ENCODE results near the gene DAB2IP. TPM values are rescaled to one million over a fixed set of nuclear protein-coding genes. Genes with fewer than 3 reads are reported as not detected.

Gene DAB2IP
- polyA plus RNA-seq, 1 donor from 2014 or later, result 17.3 TPM

- Histone ChIP-seq H3F3A (ENCODE audit: insufficient read depth, low read length, poor library complexity, severe bottlenecking) (no peaks in the 10 kb centered on the region), H3K9me2 (ENCODE audit: insufficient read depth, low read length) (no peaks in the 10 kb centered on the region), H3K79me2 (replicated peaks; ENCODE audit: insufficient read depth, low read length) (peaks cover 58% of the 10 kb centered on the region), H3K27ac (ENCODE audit: low read length) (peak overlapping the region; percentile 66), H3K4me2 (ENCODE audit: low read length) (peak overlapping the region; percentile 24), H2AFZ (ENCODE audit: low read depth, low read length) (peak overlapping the region; percentile 76), H3K36me3 (ENCODE audit: insufficient read depth, low read length) (no peaks in the 10 kb centered on the region), H3K9ac (ENCODE audit: low read length) (peak overlapping the region; percentile 83), H3K4me3 (ENCODE audit: low read length) (peak overlapping the region; percentile 98), H3K27me3 (ENCODE audit: insufficient read depth, low read depth, low read length) (no peaks in the 10 kb centered on the region), H4K20me1 (ENCODE audit: insufficient read depth) (peaks cover 18% of the 10 kb centered on the region), H3K9me3 (ENCODE audit: low read length) (no peaks in the 10 kb centered on the region)
- TF ChIP-seq CTCF (IDR thresholded peaks at IDR 0.05; ENCODE audit: poor library complexity, severe bottlenecking) (no peak), EP300 (conservative IDR thresholded peaks at IDR 0.05; ENCODE audit: poor library complexity, severe bottlenecking) (peak; percentile 10), MXI1 (conservative IDR thresholded peaks at IDR 0.05; ENCODE audit: poor library complexity, severe bottlenecking) (peak; percentile 28), EZH2 (IDR thresholded peaks at IDR 0.05; ENCODE audit: borderline replicate concordance, insufficient read depth, low read length, poor library complexity, severe bottlenecking) (no peak), RAD21 (conservative IDR thresholded peaks at IDR 0.05) (peak; percentile 21), SMC3 (conservative IDR thresholded peaks at IDR 0.05; ENCODE audit: poor library complexity) (peak; percentile 9), POLR2AphosphoS5 (IDR thresholded peaks at IDR 0.05) (peak; percentile 28), TAF1 (IDR thresholded peaks at IDR 0.05; ENCODE audit: low read depth) (no peak)
- TF ChIP-seq, protein P1, sequence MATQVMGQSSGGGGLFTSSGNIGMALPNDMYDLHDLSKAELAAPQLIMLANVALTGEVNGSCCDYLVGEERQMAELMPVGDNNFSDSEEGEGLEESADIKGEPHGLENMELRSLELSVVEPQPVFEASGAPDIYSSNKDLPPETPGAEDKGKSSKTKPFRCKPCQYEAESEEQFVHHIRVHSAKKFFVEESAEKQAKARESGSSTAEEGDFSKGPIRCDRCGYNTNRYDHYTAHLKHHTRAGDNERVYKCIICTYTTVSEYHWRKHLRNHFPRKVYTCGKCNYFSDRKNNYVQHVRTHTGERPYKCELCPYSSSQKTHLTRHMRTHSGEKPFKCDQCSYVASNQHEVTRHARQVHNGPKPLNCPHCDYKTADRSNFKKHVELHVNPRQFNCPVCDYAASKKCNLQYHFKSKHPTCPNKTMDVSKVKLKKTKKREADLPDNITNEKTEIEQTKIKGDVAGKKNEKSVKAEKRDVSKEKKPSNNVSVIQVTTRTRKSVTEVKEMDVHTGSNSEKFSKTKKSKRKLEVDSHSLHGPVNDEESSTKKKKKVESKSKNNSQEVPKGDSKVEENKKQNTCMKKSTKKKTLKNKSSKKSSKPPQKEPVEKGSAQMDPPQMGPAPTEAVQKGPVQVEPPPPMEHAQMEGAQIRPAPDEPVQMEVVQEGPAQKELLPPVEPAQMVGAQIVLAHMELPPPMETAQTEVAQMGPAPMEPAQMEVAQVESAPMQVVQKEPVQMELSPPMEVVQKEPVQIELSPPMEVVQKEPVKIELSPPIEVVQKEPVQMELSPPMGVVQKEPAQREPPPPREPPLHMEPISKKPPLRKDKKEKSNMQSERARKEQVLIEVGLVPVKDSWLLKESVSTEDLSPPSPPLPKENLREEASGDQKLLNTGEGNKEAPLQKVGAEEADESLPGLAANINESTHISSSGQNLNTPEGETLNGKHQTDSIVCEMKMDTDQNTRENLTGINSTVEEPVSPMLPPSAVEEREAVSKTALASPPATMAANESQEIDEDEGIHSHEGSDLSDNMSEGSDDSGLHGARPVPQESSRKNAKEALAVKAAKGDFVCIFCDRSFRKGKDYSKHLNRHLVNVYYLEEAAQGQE (IDR thresholded peaks at IDR 0.05; ENCODE audit: borderline replicate concordance), result peak; percentile 4
Observed at GRCh38 chr9:121698627-121699570, 47.5 kb downstream of the DAB2IP start.

GRCh38 chr9:121699571-121700164, 48.2 kb downstream of the DAB2IP start:
- Histone ChIP-seq H3K27ac (ENCODE audit: low read length) (peak overlapping the region; percentile 53), H4K20me1 (ENCODE audit: insufficient read depth) (peaks cover 19% of the 10 kb centered on the region)
- TF ChIP-seq, protein P1 (IDR thresholded peaks at IDR 0.05; ENCODE audit: borderline replicate concordance), result no peak
- TF ChIP-seq MXI1 (conservative IDR thresholded peaks at IDR 0.05; ENCODE audit: poor library complexity, severe bottlenecking) (peak; percentile 1), RAD21 (conservative IDR thresholded peaks at IDR 0.05) (no peak)

More at GRCh38 chr9:121699571-121700164, 48.2 kb downstream of the DAB2IP start:
- Histone ChIP-seq H3K4me3 (ENCODE audit: low read length) (peak overlapping the region; percentile 98), H3K9me3 (ENCODE audit: low read length) (no peaks in the 10 kb centered on the region), H3K9ac (ENCODE audit: low read length) (peak overlapping the region; percentile 83), H3K9me2 (ENCODE audit: insufficient read depth, low read length) (no peaks in the 10 kb centered on the region), H3K36me3 (ENCODE audit: insufficient read depth, low read length) (no peaks in the 10 kb centered on the region), H3K27me3 (ENCODE audit: insufficient read depth, low read depth, low read length) (no peaks in the 10 kb centered on the region), H2AFZ (ENCODE audit: low read depth, low read length) (peak overlapping the region; percentile 45), H3K4me2 (ENCODE audit: low read length) (peak overlapping the region; percentile 76), H3K79me2 (replicated peaks; ENCODE audit: insufficient read depth, low read length) (peaks cover 65% of the 10 kb centered on the region), H3F3A (ENCODE audit: insufficient read depth, low read length, poor library complexity, severe bottlenecking) (no peaks in the 10 kb centered on the region)

Data from neural cell (in vitro differentiated cells).